Lower lobe of right lung (tissue), 2 donors: ENCODE results near the gene C2orf42. TPM values are rescaled to one million over a fixed set of nuclear protein-coding genes. Genes with fewer than 3 reads are reported as not detected.

ENCODE experiments used
- ATAC-seq, 2 donors: fragments of 200-7000 bp; cut with Tn5 transposase; one replicate each; pipeline ENCODE4 v1.9.1; 2020 to 2022; ENCODE audit warnings: mild to moderate bottlenecking in 2 of 2, moderate library complexity in 2 of 2
- DNase-seq: peaks from one replicate; pipeline ENCODE4 v3.0.0-alpha.2; 2020
- H3K27ac ChIP-seq: fragments of 200-600 bp; one replicate; pipeline ENCODE4 v1.8.0; 2022
- H3K27me3 ChIP-seq: fragments of 200-600 bp; one replicate; pipeline ENCODE4 v1.8.0; 2022; ENCODE audit warnings: low read depth
- H3K36me3 ChIP-seq: fragments of 200-600 bp; one replicate; pipeline ENCODE4 v1.8.0; 2022; ENCODE audit warnings: mild to moderate bottlenecking
- H3K4me1 ChIP-seq: fragments of 200-600 bp; one replicate; pipeline ENCODE4 v1.8.0; 2022
- H3K4me3 ChIP-seq: fragments of 200-600 bp; one replicate; pipeline ENCODE4 v1.8.0; 2022; ENCODE audit warnings: mild to moderate bottlenecking
- H3K9me3 ChIP-seq: fragments of 200-600 bp; one replicate; pipeline ENCODE4 v1.8.0; 2022
- intact Hi-C: fragments of 100-400 bp; cut with DNase I; formaldehyde crosslinking; loops from one replicate; pipeline ENCODE4 v1.11.0; 2022
- total RNA-seq: library from RNA; stranded (reverse); fragmentation: NEBNext Ultra II Directional; extraction: Animal tissue kit (Norgen Biotek cat#: 25700); gene quantifications from one replicate; pipeline ENCODE4 v1.2.1, GENCODE V29; 2021
- TF ChIP-seq, protein P1 (sequence below): fragments of 200-600 bp; IDR thresholded peaks from one replicate; pipeline ENCODE4 v1.8.0; 2022; ENCODE audit warnings: antibody characterized with exemption, mild to moderate bottlenecking
- donor health status: DM: no; HTN: yes; CAD: no; lungs with severe emphysema.

The C2orf42 gene
- total RNA-seq, 1 donor from 2014 or later: 18.0 TPM

DNA sequence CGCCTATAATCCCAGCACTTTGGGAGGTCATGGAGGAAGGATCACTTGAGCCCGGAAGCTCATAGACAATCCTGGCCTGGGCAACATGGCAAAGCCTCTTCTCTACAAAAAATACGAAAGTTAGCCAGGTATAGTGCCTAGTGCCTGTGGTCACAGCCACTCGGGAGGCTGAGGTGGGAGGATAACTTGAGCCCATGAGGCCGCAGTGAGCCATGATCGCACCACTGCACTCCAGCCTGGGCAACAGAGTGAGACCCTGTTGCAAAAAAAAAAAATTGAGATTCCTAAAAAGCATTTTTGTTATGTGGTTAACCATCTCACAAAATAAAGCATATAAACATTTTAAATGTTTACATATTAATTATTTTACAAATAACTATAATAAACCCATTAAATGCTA lies 89.6 kb downstream of the C2orf42 start:
- TF ChIP-seq, protein P1, sequence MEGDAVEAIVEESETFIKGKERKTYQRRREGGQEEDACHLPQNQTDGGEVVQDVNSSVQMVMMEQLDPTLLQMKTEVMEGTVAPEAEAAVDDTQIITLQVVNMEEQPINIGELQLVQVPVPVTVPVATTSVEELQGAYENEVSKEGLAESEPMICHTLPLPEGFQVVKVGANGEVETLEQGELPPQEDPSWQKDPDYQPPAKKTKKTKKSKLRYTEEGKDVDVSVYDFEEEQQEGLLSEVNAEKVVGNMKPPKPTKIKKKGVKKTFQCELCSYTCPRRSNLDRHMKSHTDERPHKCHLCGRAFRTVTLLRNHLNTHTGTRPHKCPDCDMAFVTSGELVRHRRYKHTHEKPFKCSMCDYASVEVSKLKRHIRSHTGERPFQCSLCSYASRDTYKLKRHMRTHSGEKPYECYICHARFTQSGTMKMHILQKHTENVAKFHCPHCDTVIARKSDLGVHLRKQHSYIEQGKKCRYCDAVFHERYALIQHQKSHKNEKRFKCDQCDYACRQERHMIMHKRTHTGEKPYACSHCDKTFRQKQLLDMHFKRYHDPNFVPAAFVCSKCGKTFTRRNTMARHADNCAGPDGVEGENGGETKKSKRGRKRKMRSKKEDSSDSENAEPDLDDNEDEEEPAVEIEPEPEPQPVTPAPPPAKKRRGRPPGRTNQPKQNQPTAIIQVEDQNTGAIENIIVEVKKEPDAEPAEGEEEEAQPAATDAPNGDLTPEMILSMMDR: no peak
- no peak overlapping the region for H3K4me3 ChIP-seq
- H3K9me3 ChIP-seq: no peaks in the 10 kb centered on the region
- no peak for DNase-seq
- no peak for ATAC-seq
- no peak overlapping the region for H3K27ac ChIP-seq
- H3K4me1 ChIP-seq: peaks cover 24% of the 10 kb centered on the region
- H3K27me3 ChIP-seq: no peaks in the 10 kb centered on the region
- intact Hi-C loops: no loop called here
- H3K36me3 ChIP-seq: no peaks in the 10 kb centered on the region

Other genes starting within 250 kb of the C2orf42 start
- gene ASPRV1, start 229.4 kb downstream of the C2orf42 start, total RNA-seq: 1.9 TPM
- 308 TPM for gene PCBP1, start 103.5 kb downstream of the C2orf42 start, total RNA-seq
- gene TIA1, start 57.6 kb upstream of the C2orf42 start, total RNA-seq: 118 TPM
- 120 TPM for gene PCYOX1, start 67.1 kb upstream of the C2orf42 start, total RNA-seq
- gene SNRPG, start 102.7 kb upstream of the C2orf42 start, total RNA-seq: 107 TPM
- gene FAM136A, start 111.0 kb upstream of the C2orf42 start, total RNA-seq: 19.5 TPM